GM12864 (cell line): ENCODE results near the gene FTCD.

Source experiments
- DNase-seq: peaks from one replicate; pipeline ENCODE4 v3.0.0-alpha.2; 2011; ENCODE audit warnings: low read depth
- H3K4me3 ChIP-seq: 2 replicates; pipeline ENCODE4 v1.5.1; 2011; ENCODE audit warnings: mild to moderate bottlenecking, low read depth, low read length, control low read depth
- TF ChIP-seq, protein P1 (sequence below): IDR thresholded peaks from 2 replicates; pipeline ENCODE4 v1.5.1; 2011; ENCODE audit warnings: low read depth, mild to moderate bottlenecking, moderate library complexity, low read length, control low read depth, inconsistent platforms; ENCODE audit errors: missing control alignments

Gene FTCD

DNA sequence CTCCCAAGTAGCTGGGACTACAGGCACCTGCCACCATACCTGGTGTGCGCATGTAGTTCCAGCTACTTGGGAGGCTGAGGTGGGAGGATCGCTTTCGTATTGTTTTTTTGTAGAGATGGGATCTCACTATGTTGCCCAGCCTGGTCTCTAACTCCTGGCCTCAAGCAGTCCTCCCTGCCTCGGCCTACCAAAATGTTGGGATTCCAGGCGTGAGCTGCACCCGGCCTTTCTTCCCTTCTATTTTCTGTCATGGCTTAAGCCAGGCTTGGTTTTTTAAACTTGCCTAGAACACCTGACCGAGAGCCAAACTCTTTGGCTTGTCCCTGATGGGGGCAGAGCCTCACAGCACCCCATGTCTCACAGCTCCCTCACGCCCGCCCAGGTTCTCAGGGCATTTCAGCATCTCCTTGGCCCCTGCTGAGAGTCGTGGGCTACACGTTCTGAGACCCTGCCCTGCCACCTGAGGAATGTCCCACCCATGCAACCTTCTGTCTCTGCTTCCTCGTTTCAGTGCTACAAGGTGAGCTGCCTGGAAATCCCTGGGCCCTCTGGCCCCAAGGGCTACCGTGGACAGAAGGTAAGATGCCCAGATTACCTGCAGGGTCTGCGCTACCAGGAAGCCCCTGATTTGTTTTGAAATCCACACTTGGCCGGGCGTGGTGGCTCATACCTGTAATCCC lies 41.7 kb downstream of the FTCD start:
- TF ChIP-seq, protein P1, sequence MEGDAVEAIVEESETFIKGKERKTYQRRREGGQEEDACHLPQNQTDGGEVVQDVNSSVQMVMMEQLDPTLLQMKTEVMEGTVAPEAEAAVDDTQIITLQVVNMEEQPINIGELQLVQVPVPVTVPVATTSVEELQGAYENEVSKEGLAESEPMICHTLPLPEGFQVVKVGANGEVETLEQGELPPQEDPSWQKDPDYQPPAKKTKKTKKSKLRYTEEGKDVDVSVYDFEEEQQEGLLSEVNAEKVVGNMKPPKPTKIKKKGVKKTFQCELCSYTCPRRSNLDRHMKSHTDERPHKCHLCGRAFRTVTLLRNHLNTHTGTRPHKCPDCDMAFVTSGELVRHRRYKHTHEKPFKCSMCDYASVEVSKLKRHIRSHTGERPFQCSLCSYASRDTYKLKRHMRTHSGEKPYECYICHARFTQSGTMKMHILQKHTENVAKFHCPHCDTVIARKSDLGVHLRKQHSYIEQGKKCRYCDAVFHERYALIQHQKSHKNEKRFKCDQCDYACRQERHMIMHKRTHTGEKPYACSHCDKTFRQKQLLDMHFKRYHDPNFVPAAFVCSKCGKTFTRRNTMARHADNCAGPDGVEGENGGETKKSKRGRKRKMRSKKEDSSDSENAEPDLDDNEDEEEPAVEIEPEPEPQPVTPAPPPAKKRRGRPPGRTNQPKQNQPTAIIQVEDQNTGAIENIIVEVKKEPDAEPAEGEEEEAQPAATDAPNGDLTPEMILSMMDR, result no peak
- H3K4me3 ChIP-seq, result no peak overlapping the region
- no peak for DNase-seq

DNA sequence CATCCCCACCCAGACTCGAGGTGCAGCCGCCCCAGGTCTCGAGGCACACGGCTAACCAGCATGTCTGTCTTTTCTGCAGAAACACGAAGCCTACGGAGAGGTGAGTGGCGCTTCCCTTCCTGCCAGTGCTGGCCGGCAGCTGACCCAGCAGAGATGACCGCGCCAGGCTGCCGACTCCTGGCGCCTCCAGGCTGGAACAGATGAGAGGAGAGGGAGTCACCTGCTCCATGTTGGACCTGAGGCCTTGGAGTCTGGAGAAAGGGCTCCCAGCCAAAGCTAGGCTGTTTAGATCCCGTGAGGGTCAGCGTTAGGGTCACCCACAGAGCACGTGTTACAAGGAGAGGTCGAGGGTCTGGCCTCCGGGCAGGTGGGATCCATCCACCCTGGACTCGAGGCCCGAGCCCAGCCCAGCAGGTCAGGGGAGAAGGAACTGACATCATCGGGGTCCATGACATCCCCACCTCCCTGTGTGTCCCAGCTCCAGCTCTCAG lies 42.6 kb downstream of the FTCD start:
- TF ChIP-seq, protein P1, result no peak
- no peak overlapping the region for H3K4me3 ChIP-seq
- DNase-seq, result no peak

DNA sequence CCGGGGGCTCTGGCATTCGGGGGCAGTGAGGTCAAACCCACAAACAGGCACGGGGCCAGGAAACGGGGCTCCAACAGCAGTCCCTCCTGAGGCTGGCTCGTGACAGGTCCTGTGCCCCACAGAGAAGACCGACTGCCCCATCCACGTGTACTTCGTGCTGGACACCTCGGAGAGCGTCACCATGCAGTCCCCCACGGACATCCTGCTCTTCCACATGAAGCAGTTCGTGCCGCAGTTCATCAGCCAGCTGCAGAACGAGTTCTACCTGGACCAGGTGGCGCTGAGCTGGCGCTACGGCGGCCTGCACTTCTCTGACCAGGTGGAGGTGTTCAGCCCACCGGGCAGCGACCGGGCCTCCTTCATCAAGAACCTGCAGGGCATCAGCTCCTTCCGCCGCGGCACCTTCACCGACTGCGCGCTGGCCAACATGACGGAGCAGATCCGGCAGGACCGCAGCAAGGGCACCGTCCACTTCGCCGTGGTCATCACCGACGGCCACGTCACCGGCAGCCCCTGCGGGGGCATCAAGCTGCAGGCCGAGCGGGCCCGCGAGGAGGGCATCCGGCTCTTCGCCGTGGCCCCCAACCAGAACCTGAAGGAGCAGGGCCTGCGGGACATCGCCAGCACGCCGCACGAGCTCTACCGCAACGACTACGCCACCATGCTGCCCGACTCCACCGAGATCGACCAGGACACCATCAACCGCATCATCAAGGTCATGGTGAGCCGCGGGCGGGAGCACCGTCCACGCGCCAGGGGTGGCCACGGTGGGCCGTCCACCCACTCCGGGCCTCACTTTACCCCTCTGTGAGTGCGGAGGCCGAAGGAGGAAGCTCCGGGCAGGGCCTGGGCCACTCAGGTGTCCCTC lies 43.3 kb downstream of the FTCD start:
- H3K4me3 ChIP-seq, result no peak overlapping the region
- TF ChIP-seq, protein P1, result no peak
- no peak for DNase-seq

DNA sequence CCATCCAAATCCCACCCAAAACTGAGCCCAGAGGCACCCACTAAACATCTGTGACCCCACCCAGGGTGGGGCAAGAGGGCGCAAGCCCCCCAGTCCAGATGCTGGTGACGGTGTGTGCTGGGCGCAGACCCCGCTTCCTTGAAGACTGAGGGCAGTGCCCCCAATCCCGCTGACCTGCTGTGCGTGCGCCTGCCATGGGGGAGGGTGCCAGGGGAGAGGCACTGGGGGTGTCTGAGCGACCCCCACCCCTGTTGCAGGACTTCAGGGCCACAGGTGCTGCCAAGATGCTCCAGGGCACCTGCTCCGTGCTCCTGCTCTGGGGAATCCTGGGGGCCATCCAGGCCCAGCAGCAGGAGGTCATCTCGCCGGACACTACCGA lies 44.2 kb downstream of the FTCD start:
- no peak overlapping the region for H3K4me3 ChIP-seq
- TF ChIP-seq, protein P1, result no peak
- no peak for DNase-seq

DNA sequence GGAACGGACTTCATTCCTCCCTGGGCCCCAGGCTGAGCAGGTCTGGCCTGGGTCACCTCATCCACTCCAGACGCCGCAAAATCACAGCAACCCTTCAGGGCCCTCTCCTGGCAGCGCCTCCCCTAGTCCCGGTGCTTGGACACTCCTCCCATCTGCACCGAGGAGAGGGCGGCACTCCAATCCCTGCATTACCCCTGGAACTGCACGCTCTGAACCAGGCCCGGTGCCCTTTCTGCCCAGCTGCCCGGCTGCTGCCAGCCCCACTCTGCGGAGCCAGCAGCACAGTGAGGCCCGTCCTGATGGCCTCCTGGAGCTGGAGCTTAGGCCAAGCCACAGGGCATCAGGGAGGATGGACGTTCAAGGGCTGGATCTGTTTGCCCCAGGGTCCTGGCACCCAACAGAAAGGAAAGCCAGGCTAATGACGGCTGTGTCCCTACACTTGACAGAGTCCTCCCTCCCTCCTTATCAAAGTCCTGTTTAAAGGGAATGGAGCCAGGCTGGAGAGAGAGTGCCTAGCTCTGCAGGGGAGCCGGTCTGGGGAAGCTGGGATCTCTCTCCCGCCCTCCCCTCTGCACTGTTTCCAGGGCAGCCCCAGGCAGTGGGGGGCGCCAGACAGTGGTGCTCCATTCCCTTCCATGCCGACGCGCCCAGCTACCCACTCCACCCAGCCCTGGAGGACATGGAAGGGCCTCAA lies 44.7 kb downstream of the FTCD start:
- TF ChIP-seq, protein P1, result no peak
- no peak for DNase-seq
- H3K4me3 ChIP-seq, result no peak overlapping the region

DNA sequence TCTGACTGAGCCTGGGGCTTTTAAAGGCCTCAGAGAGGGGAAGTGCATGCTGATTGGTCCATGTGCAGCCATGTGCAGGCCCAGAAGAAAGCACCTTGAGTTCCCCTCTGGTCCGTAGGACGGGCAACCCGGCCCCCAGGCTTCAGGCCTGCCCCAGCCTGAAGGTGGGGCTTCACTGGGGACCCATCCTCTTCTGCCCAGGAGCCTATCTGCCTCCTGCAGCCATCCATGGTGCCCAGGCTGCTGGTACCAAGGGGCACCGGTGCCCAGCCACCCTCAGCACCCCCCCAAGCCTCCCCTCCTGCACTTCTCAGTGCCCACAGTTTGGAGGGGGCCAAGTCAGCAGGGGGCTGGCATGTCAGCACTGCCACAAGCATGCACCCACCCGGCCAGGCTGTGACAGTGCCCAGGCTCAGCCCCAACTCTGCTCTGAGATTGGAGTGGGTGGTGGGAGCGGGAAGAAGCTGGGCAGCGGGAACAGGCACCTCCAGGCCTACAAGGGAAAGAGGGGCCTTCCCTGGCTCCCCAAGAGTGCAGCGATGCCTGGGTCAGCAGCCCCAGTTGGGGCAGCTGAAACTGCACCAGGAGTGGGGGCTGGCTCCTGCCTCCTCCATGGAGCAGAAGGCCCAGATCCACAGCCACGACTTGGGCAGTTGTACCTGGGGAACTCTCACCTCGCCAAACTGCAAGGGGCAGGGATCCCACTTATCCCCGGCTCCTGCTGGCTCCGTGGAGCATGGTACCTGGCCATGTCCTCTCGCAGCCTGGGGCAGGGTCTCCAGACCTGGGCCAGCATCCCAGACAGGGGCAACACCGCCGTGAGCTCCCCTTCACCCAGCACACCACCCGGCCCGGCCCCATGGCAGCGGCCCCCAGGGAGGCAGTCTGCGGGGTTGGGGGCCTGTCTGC lies 45.8 kb downstream of the FTCD start:
- DNase-seq, result no peak
- TF ChIP-seq, protein P1, result no peak

More for the DNA sequence above, 45.8 kb downstream of the FTCD start:
- no peak overlapping the region for H3K4me3 ChIP-seq
